D721Med (cell line): Measurements from ENCODE around the gene NOTCH1.

ENCODE experiments used
- DNase-seq: peaks from one replicate; pipeline ENCODE4 v3.0.0; 2011; ENCODE audit warnings: low spot score; ENCODE audit not compliant: insufficient read length
- FAIRE-seq: peaks from 2 replicates; lab custom pipeline; 2011; peaks lifted over from hg19 to GRCh38; lab: Jason Lieb, UNC
- CTCF ChIP-seq: IDR thresholded peaks from 2 replicates; pipeline ENCODE4 v1.5.1; 2012; ENCODE audit warnings: mild to moderate bottlenecking, control low read depth; ENCODE audit not compliant: insufficient read depth; ENCODE audit errors: missing control alignments

Gene NOTCH1

GRCh38 chr9:136565715-136566552 is 20.1 kb upstream of the NOTCH1 start:
- no peak for TF ChIP-seq CTCF
- DNase-seq (no peak), FAIRE-seq (no peak)

GRCh38 chr9:136565086-136565714 is 19.4 kb upstream of the NOTCH1 start:
- no peak for FAIRE-seq
- no peak for TF ChIP-seq CTCF

GRCh38 chr9:136564379-136564988 is 18.6 kb upstream of the NOTCH1 start:
- FAIRE-seq (no peak), DNase-seq (no peak)
- no peak for TF ChIP-seq CTCF

More at GRCh38 chr9:136565086-136565714, 19.4 kb upstream of the NOTCH1 start:
- DNase-seq = no peak

GRCh38 chr9:136563646-136564325 is 17.9 kb upstream of the NOTCH1 start:
- no peak for DNase-seq
- FAIRE-seq = no peak
- no peak for TF ChIP-seq CTCF

GRCh38 chr9:136562746-136563495 is 17.1 kb upstream of the NOTCH1 start:
- no peak for TF ChIP-seq CTCF
- FAIRE-seq (no peak), DNase-seq (no peak)

- TF ChIP-seq CTCF = no peak
- FAIRE-seq = no peak
- no peak for DNase-seq
Observed at GRCh38 chr9:136561779-136562178, 15.9 kb upstream of the NOTCH1 start.
